Measurements from ENCODE around the gene ICE1.

Gene ICE1

DNA sequence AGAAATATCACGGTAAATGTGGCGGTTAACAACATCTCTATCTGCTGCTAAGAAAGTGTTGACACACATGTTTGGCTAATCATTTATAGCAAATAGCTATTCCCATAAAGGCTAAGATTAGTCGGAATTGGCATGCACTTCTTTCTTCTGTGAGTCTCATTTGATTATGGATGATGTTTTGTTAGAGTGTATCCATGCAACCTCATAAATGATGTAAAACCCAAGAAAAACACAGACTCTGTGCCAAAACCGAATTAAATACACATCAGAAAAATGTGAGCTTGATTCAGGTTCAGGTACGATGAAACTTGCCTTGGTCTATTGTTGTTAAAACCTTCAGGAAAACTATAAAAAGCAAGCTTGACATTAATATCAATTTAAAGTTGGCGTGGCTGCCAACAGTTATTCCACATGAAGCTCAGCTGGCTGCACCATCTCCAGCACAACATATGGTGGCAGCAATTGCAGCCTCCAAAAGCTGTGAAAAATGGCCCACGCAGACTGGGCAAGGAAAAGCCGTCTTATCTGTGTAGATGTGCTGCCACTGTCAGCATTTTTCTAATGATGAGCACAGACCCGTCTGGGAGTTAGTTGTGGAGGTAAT, 41.1 kb upstream of the ICE1 start:
- no peak overlapping the region for H3K4me3 ChIP-seq (replicated peaks; ENCODE audit: insufficient read depth, low read length)
- H3K27ac ChIP-seq (replicated peaks), result no peak overlapping the region
- DNase-seq (ENCODE audit: low read depth in 1 of 2, low spot score in 1 of 2), result no peak
- peaks cover 3% of the 10 kb centered on the region for H3K27me3 ChIP-seq (ENCODE audit: insufficient read depth, poor library complexity, severe bottlenecking)
- no peak for TF ChIP-seq GABPA (IDR thresholded peaks at IDR 0.05; ENCODE audit: low read depth)
- TF ChIP-seq CTCF (IDR thresholded peaks at IDR 0.05; ENCODE audit: insufficient read depth, low read length), result no peak
- no peak for TF ChIP-seq SPI1 (IDR thresholded peaks at IDR 0.05; ENCODE audit: borderline replicate concordance, low read depth)
- TF ChIP-seq, protein P1, sequence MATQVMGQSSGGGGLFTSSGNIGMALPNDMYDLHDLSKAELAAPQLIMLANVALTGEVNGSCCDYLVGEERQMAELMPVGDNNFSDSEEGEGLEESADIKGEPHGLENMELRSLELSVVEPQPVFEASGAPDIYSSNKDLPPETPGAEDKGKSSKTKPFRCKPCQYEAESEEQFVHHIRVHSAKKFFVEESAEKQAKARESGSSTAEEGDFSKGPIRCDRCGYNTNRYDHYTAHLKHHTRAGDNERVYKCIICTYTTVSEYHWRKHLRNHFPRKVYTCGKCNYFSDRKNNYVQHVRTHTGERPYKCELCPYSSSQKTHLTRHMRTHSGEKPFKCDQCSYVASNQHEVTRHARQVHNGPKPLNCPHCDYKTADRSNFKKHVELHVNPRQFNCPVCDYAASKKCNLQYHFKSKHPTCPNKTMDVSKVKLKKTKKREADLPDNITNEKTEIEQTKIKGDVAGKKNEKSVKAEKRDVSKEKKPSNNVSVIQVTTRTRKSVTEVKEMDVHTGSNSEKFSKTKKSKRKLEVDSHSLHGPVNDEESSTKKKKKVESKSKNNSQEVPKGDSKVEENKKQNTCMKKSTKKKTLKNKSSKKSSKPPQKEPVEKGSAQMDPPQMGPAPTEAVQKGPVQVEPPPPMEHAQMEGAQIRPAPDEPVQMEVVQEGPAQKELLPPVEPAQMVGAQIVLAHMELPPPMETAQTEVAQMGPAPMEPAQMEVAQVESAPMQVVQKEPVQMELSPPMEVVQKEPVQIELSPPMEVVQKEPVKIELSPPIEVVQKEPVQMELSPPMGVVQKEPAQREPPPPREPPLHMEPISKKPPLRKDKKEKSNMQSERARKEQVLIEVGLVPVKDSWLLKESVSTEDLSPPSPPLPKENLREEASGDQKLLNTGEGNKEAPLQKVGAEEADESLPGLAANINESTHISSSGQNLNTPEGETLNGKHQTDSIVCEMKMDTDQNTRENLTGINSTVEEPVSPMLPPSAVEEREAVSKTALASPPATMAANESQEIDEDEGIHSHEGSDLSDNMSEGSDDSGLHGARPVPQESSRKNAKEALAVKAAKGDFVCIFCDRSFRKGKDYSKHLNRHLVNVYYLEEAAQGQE (IDR thresholded peaks at IDR 0.05; ENCODE audit: insufficient replicate concordance, low read depth), result no peak
- no peak for TF ChIP-seq POLR2AphosphoS5 (IDR thresholded peaks at IDR 0.05; ENCODE audit: low read depth)

DNA sequence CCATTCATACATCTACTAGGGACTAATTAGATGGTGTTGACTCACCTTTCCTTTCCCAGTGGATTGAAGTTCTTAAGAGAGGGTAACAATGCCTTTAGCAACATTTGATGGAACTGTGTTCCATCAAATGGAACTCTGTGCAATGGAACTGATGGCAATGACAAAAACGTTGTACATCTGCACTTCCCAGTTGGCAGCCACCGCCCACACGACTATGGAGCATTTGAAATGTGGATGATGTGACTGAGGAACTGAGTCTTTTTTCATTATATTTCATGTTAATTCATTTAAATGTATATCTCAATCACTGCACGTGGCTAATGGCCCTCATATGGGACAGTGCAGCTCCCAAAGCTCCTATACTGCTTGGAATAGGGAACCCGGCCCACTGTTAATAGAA, 39.0 kb upstream of the ICE1 start:
- DNase-seq (ENCODE audit: low read depth in 1 of 2, low spot score in 1 of 2), result no peak
- peaks cover 3% of the 10 kb centered on the region for H3K27me3 ChIP-seq (ENCODE audit: insufficient read depth, poor library complexity, severe bottlenecking)
- no peak for TF ChIP-seq POLR2AphosphoS5 (IDR thresholded peaks at IDR 0.05; ENCODE audit: low read depth)
- TF ChIP-seq, protein P1 (IDR thresholded peaks at IDR 0.05; ENCODE audit: insufficient replicate concordance, low read depth), result no peak
- TF ChIP-seq CTCF (IDR thresholded peaks at IDR 0.05; ENCODE audit: insufficient read depth, low read length), result no peak
- TF ChIP-seq SPI1 (IDR thresholded peaks at IDR 0.05; ENCODE audit: borderline replicate concordance, low read depth), result no peak
- TF ChIP-seq GABPA (IDR thresholded peaks at IDR 0.05; ENCODE audit: low read depth), result no peak
- H3K27ac ChIP-seq (replicated peaks), result no peak overlapping the region
- no peak overlapping the region for H3K4me3 ChIP-seq (replicated peaks; ENCODE audit: insufficient read depth, low read length)

- Histone ChIP-seq H3K4me3 (replicated peaks; ENCODE audit: insufficient read depth, low read length) (no peak overlapping the region), H3K27me3 (ENCODE audit: insufficient read depth, poor library complexity, severe bottlenecking) (peaks cover 3% of the 10 kb centered on the region), H3K27ac (replicated peaks) (no peak overlapping the region)
- DNase-seq (ENCODE audit: low read depth in 1 of 2, low spot score in 1 of 2), result no peak
- TF ChIP-seq POLR2AphosphoS5 (IDR thresholded peaks at IDR 0.05; ENCODE audit: low read depth) (no peak), GABPA (IDR thresholded peaks at IDR 0.05; ENCODE audit: low read depth) (no peak), CTCF (IDR thresholded peaks at IDR 0.05; ENCODE audit: insufficient read depth, low read length) (no peak), SPI1 (IDR thresholded peaks at IDR 0.05; ENCODE audit: borderline replicate concordance, low read depth) (no peak)
- TF ChIP-seq, protein P1 (IDR thresholded peaks at IDR 0.05; ENCODE audit: insufficient replicate concordance, low read depth), result no peak
These were observed 37.7 kb upstream of the ICE1 start for GRCh38 chr5:5384660-5385330.

Data from HL-60 (cell line).